LNCAP (cell line): ENCODE data around the gene KMT2E.

Experiments
- TF ChIP-seq, protein P1 (sequence below): fragments of 450-650 bp; IDR thresholded peaks from 2 replicates; pipeline ENCODE4 v1.5.1; 2017; ENCODE audit warnings: mild to moderate bottlenecking

KMT2E gene

DNA sequence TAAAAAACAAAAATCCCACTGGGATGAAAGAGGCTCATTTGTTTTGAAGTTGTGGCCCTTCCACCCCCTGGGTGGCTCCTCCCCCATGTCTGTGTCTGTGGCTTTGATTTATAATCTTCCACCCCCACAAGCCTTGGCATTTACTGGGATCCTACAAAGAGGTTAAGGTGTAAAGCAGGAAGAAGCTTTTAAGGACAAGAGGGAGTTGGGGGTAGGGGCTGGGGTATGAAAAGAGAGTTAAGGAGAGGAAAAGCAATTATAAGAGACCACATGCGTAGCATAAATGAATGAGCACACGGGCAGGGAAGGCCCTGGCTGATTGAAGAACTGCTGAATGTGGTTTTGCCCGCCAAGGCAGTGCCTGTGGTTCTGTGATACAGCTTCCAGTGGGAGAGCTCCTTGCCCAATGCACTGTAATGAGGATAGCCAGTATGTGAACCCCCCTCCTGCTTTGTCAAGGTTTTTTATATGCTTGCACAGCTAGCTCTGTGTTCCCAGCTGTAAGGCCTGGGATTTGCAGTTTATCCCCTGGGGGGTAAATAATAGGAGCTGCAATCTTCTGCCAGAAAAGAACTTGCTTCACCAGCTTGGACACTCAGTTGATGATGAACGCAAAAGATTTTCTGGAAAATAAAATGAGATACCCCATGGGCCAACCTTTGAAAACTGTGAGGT lies 34.7 kb upstream of the KMT2E start:
- TF ChIP-seq, protein P1, sequence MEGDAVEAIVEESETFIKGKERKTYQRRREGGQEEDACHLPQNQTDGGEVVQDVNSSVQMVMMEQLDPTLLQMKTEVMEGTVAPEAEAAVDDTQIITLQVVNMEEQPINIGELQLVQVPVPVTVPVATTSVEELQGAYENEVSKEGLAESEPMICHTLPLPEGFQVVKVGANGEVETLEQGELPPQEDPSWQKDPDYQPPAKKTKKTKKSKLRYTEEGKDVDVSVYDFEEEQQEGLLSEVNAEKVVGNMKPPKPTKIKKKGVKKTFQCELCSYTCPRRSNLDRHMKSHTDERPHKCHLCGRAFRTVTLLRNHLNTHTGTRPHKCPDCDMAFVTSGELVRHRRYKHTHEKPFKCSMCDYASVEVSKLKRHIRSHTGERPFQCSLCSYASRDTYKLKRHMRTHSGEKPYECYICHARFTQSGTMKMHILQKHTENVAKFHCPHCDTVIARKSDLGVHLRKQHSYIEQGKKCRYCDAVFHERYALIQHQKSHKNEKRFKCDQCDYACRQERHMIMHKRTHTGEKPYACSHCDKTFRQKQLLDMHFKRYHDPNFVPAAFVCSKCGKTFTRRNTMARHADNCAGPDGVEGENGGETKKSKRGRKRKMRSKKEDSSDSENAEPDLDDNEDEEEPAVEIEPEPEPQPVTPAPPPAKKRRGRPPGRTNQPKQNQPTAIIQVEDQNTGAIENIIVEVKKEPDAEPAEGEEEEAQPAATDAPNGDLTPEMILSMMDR, result no peak

DNA sequence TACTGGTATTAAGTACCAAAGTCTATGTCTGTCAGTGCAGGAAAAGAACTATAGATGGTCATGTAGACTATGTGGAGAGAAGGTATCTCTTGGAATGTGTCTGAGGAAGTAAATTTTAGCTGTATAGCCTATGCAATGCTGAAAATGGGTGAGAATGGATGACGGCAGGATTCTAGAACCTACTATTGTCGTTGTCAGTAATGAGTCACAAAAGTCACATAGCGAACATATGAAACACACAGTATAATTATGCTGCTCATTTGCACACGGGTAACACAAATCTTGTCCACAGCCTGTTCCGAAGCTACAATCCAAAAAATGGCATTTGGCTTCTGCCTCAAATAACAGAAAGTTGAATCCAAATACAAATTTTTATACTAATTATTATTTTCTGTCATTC lies 33.6 kb upstream of the KMT2E start:
- TF ChIP-seq, protein P1, result no peak

DNA sequence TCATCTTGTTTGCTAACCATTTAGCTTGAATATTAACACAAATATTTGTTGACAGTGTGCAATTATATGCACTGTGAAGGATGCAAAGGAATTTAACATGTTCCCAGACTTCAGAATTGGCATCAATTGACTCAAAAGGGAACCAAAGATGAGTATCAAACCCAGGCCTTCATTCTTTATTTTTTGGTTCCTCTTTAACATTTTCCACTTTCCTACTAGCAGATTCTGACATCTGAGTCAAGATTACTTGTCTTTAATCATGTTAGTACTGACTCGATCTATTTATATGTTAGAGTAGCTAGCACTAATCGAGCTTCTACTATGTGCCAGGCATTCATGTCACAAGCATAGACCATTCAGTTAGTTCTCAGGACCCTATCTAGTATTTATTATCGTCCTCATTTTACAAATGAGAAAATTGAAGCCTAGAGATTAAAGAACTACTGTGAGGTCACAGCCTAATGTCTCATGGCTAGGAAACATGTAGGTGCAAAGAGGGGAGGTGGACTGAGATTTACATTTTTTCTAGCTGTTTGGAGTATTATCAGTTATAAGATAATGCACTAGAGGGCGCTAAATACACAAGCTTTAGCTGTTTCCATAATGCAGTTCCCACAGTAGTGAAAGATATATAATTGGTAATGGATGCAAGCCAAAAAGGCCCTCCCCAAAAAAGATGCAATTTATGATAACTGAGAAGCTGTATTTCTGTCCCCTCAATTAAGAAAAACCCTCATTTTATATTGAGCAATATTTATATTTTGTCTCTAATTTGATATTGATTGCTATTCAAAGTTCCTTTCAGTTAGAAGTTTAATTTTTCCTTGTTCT lies 32.9 kb upstream of the KMT2E start:
- TF ChIP-seq, protein P1, result peak; percentile 71

DNA sequence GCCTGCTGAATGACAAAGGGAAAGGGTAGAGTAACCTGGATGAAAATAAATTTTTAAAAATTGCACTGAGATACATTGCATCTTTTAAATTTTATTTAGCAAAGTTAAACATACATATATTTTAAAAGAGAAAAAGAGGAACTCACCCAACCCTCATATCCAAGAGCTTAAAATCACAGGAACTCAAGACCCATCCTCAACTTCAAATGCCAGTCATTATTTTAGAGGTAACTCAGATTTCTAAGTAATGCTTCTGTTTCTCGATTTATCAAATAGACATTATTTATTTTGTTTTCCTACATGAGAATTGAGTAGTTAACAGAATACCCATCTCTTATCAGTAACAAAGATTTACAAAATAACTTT lies 32.4 kb upstream of the KMT2E start:
- TF ChIP-seq, protein P1, result no peak

DNA sequence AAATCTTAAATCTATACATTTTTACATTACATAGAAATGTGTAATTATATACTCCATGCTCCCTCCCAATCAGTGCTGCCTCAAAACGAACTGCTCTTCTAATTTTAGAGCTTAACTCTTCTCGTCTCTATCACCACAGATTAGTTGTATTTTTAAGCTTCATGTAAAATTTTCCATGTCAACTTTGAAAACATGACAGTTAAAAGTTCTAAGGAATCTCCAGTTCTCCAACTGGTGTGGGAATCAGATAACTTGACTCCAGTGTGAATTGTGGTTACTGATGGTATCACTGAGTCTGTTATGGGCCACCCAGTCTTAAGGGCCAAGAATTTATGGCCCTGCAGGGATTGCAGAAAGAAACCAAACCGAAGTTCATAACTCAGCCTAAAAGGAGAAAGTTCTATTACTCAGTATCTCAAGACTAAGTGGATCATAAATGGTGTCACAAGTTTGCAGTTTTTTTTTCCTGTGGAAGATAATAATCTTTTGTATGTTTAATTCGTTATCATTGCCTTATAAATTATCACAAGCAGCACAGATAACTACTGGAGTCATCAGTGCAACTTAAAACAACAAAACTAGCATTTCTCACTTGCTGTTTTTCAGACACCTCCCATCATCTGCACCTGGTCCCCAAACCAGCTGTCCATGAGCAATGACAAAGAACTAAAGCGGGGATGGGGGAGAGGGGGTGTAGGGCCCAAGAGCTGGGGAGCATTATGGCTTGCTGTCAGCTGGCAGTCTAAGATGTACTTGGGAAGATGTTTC lies 31.5 kb upstream of the KMT2E start:
- TF ChIP-seq, protein P1, result no peak

DNA sequence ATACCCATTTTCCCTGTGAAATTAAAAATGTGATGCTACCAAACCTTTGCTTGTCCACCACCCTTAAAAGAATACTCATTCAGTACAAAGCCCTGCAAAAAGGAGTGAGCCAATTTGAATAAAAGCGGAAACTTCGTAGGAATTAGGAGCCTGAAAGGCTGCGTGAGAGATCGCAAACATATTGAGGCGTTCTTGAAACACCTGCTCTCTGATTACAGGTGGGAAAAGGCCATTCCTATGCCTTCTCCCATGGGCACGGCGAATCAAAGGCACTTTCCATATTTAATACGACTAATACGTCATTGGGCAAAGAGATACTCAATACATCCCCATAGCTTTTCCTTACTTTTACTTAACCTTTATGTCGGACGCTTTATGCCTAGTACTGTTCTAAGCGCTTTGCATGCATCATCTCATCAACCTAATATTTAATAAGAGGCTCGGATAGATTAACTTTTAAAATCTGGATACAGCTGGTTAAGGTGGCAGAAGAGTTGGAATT lies 30.9 kb upstream of the KMT2E start:
- TF ChIP-seq, protein P1, result no peak
